ENCODE results near the gene SERPINB1. TPM values are rescaled to one million over a fixed set of nuclear protein-coding genes. Genes with fewer than 3 reads are reported as not detected.

The SERPINB1 gene
- total RNA-seq, 1 experiment from 2014 or later: 82.3 TPM

DNA sequence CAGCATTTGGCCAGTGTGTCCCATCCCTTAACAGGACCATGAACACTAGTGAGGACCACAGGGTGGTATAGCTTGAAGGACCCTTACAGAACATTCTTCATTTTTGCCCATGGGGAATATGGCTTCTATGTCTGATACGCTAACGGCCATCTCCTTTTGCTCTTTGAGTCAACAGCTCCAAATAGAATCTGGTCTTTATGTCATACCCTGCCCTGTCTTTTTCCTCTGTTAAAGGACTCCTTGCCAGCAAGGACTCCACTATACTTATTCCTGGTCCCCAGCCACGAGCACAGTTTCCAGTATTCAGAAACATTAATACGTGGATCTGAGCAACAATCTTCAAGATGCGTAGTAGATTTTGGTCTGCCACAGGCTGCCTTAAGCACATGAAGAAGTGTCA lies 22.5 kb downstream of the SERPINB1 start:
- H3K36me3 ChIP-seq (ENCODE audit: low read depth): no peaks in the 10 kb centered on the region; the same call in 1 of the 2 replicates
- no peak overlapping the region for H2AFZ ChIP-seq
- peaks cover 11% of the 10 kb centered on the region; the same call in 1 of the 2 replicates for H3K79me2 ChIP-seq (ENCODE audit: low read depth)
- intact Hi-C loops (cut with micrococcal nuclease; ENCODE audit: unreplicated experiment): no loop called here
- H3K9me3 ChIP-seq (ENCODE audit: insufficient read depth, low read depth): peaks cover 16% of the 10 kb centered on the region
- H3K4me1 ChIP-seq (replicated peaks; ENCODE audit: insufficient read depth): peaks cover 42% of the 10 kb centered on the region
- BruUV-seq (replicated peaks): no TSS peak
- no peaks in the 10 kb centered on the region for H3K9me2 ChIP-seq (ENCODE audit: insufficient read depth)
- no peak for DNase-seq
- peak overlapping the region; percentile 98 for H3K27ac ChIP-seq
- ChIA-PET POLR2A (ENCODE audit: unreplicated experiment) (no interaction called here), CTCF (no interaction called here)
- no peaks in the 10 kb centered on the region for H3K27me3 ChIP-seq (ENCODE audit: insufficient read depth, low read depth)
- H3K4me2 ChIP-seq: peak overlapping the region; percentile 84
- H3K4me3 ChIP-seq: no peak overlapping the region
- H3F3A ChIP-seq (ENCODE audit: insufficient read depth, low read depth): peaks cover 37% of the 10 kb centered on the region
- TF ChIP-seq EZH2 (IDR thresholded peaks at IDR 0.05; ENCODE audit: low read depth) (no peak), CTCF (conservative IDR thresholded peaks at IDR 0.05) (no peak)
- no peaks in the 10 kb centered on the region for H4K20me1 ChIP-seq (ENCODE audit: insufficient read depth)

DNA sequence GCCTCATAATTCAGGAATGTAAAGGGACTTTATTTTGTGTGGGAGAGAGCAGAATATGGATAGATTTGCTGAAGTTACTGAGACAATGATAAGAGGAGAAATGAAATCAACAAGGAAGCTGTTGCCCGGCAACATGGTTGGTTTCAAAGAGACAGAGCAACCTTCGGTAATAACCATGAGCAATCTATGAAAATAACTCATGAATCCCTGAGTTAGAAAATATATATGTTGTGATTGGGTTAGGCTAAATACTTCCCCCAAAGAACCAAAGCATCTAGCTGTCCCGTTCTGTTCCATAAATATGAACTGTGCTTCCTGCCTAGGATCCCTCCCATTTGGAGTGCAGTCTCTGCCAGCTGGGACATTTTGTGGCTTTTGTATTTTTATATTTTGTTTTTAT lies 23.1 kb downstream of the SERPINB1 start:
- intact Hi-C loops (cut with micrococcal nuclease; ENCODE audit: unreplicated experiment): loop anchor here (1.0 kb wide), 2 partner anchors 8 to 23 kb away; partner anchors contain the start of gene SERPINB1
- TF ChIP-seq CTCF (conservative IDR thresholded peaks at IDR 0.05) (no peak), EZH2 (IDR thresholded peaks at IDR 0.05; ENCODE audit: low read depth) (no peak)
- H3K27me3 ChIP-seq (ENCODE audit: insufficient read depth, low read depth): no peaks in the 10 kb centered on the region
- H3K9me2 ChIP-seq (ENCODE audit: insufficient read depth): no peaks in the 10 kb centered on the region
- peak in 1 of 2 experiments; percentile 67 for DNase-seq
- POLR2A ChIA-PET (ENCODE audit: unreplicated experiment): interaction anchor here (0.6 to 1.0 kb wide), 2 partner anchors 23 to 931 kb away, joined by 3 to 12 read pairs; partner anchors contain the start of gene SERPINB1
- H3F3A ChIP-seq (ENCODE audit: insufficient read depth, low read depth): peaks cover 35% of the 10 kb centered on the region
- H3K9me3 ChIP-seq (ENCODE audit: insufficient read depth, low read depth): peaks cover 16% of the 10 kb centered on the region
- CTCF ChIA-PET: no interaction called here
- BruUV-seq (replicated peaks): no TSS peak
- H3K4me2 ChIP-seq: peak overlapping the region; percentile 84
- H3K4me1 ChIP-seq (replicated peaks; ENCODE audit: insufficient read depth): peaks cover 40% of the 10 kb centered on the region
- peak overlapping the region; percentile 98 for H3K27ac ChIP-seq
- peaks cover 11% of the 10 kb centered on the region; the same call in 1 of the 2 replicates for H3K79me2 ChIP-seq (ENCODE audit: low read depth)
- H2AFZ ChIP-seq: no peak overlapping the region
- no peaks in the 10 kb centered on the region; the same call in 1 of the 2 replicates for H3K36me3 ChIP-seq (ENCODE audit: low read depth)
- peak overlapping the region; percentile 34; the same call in 1 of the 2 replicates for H3K4me3 ChIP-seq
- no peaks in the 10 kb centered on the region for H4K20me1 ChIP-seq (ENCODE audit: insufficient read depth)

DNA sequence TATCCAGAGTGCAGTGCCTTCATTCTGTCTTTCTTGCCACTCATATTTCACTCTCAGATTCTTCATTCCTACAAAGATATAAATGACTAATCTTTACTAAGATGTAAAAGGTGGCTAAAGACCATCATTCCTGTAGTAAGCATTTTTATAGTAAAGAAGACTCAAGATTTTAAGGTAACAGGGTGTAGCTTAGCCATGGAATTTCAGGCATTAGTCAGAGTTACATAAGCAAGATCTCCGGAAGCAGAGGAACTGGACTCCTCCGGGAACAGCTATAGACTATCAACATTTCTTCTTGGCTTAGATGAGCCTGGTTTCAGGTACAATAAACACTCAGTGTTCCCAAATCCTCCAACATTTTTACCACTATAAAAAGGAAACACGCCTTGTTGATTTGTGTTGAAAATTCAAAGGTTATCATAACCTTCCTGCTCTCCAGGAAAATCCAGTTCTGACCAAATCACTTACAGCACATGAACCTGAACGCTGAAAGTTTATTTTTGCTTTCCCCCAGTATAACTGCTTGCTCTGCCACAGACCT lies 23.7 kb downstream of the SERPINB1 start:
- Histone ChIP-seq H3F3A (ENCODE audit: insufficient read depth, low read depth) (peaks cover 32% of the 10 kb centered on the region), H4K20me1 (ENCODE audit: insufficient read depth) (no peaks in the 10 kb centered on the region), H3K27me3 (ENCODE audit: insufficient read depth, low read depth) (no peaks in the 10 kb centered on the region), H3K4me3 (peak overlapping the region; percentile 34; the same call in 1 of the 2 replicates), H3K79me2 (ENCODE audit: low read depth) (peaks cover 11% of the 10 kb centered on the region; the same call in 1 of the 2 replicates), H3K9me3 (ENCODE audit: insufficient read depth, low read depth) (peaks cover 16% of the 10 kb centered on the region), H3K27ac (peak overlapping the region; percentile 98), H3K4me2 (peak overlapping the region; percentile 84), H3K4me1 (replicated peaks; ENCODE audit: insufficient read depth) (peaks cover 34% of the 10 kb centered on the region), H2AFZ (no peak overlapping the region), H3K9me2 (ENCODE audit: insufficient read depth) (no peaks in the 10 kb centered on the region), H3K36me3 (ENCODE audit: low read depth) (no peaks in the 10 kb centered on the region; the same call in 1 of the 2 replicates)
- TF ChIP-seq CTCF (conservative IDR thresholded peaks at IDR 0.05) (no peak), EZH2 (IDR thresholded peaks at IDR 0.05; ENCODE audit: low read depth) (no peak)
- ChIA-PET CTCF (no interaction called here), POLR2A (ENCODE audit: unreplicated experiment) (interaction anchor here (0.6 to 1.0 kb wide), 7 partner anchors 20 to 932 kb away, joined by 3 to 16 read pairs (median 4); partner anchors contain the start of gene SERPINB1)
- BruUV-seq (replicated peaks): no TSS peak
- DNase-seq: peak in 1 of 2 experiments; percentile 84
- intact Hi-C loops (cut with micrococcal nuclease; ENCODE audit: unreplicated experiment): loop anchor here (1.0 kb wide), 2 partner anchors 8 to 23 kb away; partner anchors contain the start of gene SERPINB1
